CD4-positive, alpha-beta T cell treated with Interleukin-6 at 100 ng/mL for 8 hours (primary cell): ENCODE measurements around the gene SLTM.
"Not testable (repeated sequence)": the region's sequence is repeated elsewhere in the genome, so short reads cannot be mapped to it uniquely, and the experiment has no call there.

Experiments used
- DNase-seq: peaks from one replicate; pipeline ENCODE4 v3.0.0-alpha.2; 2020; ENCODE audit warnings: mixed read lengths, low spot score

The SLTM gene

DNA sequence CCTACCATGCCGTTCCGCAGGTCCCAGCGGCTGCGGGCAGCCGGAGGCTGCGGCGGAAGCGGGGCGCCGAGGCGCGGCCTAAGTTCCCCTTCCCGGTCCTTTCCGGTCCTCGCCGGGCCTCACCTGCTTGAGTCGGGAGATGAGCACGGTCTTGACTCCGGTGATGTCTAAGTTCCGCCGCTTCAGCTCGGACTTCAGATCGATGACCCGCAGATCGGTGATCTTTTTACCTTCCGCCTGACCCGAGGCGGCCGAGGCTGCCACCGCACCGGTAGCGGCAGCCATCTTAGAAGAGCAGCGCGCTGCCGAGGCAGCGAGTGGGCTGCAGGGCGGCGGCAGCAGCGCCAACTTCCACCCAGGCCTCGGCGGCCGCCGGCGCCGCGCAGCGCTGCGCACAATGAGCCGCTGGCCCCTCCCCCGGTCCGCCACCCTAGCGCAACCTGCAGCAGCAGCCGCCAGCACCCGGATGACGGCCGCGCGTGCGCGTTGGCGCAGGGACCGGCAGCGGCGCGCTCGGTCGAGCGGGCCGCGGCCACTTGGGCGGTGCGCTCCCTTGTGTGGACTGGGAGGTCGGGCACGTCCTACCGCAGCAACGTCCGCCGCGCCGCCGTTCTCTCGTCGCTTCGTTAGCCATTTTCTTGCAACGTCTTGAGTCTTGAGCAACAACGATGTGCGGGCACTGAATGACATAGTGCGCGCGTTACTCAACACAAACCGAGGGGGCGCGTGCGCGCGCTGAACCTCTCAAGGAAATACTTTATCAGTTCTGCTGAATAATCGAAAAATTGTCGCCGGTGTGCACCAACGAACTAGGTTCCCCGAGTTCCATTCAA, at the start of gene SLTM:
SLTM (minus strand) TSS at position 399 of the 833 bp plus-strand sequence; CDS start at position 285, 114 bp downstream.
- DNase-seq, result peak; percentile 93

DNA sequence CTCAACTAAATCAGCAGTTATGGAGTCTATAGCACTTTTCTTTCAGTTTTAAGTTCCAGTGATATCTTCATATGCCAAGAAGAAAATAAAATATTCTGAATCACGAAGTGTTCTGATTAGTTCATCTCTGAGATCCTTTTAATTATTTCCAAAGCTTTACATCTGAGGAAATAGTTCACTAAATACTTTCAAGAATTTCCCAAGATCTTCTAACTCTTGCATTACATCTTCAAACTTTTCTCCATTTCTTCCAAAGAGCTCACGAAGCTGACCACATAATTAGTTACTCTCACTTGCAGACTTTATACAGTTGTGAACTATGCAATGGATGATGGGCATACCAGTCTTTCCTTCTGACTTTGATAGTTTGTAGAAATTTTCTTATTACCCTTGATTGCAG, 49.8 kb upstream of the SLTM start:
- DNase-seq, result no peak

DNA sequence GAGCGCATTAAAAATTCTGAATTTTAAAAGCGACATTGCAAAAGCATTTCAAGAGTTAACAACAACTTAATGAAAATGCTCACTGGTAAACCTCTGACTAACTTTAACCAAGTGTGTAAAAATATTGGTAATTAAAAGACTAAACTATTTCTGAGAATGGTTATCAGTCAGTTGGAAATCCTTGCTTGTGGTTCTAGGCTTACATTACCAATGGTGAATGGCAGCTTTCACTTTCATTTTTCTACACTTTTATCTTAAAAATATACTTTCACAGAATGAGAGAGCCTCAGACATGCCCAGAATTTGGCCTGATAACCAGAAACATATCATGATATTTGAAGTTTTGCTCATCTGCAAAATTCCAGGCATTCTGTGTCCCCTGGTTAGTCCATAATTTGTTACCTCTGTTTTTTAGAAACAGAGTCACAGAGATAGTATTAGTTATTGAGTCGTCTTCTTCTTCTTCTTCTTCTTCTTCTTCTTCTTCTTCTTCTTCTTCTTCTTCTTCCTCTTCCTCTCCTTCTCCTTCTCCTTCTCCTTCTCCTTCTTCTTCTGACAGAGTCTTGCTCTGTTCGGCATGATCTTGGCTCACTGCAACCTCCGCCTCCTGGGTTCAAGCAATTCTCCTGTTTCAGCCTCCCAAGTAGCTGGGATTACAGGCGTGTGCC, 48.5 kb upstream of the SLTM start:
- no peak for DNase-seq

DNA sequence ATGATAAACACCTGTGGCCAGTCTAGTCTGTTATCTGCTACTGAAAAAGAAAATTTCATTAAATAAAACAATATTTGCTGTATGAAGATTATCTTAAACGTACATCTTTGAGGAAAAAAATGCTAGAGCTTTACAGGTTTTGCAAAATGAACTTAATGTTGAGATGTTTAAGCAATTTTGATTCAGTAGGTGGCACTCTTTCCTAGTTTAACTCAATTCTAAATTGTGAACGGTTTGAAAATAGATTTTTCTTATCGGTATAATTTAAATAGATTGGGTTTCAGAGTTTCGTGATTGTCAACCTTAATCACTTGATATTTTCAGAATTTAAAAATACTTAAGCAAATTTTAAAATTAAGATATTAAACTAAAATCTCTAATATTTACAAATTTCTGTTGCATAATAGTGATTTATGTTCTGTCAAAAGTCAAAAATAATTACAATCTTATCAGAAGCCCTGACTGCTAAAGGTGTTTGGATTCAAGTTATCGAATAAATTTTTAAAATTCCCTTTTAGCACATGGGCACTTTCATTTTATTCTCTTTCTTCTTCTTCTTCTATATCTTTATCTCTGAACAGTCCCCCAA, 47.0 kb upstream of the SLTM start:
- peak; percentile 32 for DNase-seq

DNA sequence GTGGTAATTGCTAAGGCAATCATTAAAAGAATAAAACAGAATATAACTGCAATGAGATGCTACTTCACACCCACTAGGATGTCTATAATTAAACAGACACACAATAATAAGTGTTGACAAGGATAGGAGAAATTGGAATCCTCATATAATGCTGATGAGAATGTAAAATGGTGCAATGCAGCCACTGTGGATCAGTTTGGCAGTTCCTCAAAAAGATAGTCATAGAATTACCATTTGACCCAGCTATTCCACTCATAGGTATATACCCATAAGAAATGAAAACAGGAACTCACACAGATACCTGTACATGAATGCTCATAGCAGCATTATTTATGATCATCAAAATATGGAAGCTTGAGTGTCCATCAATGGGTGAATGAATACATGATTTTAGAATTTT, 44.4 kb upstream of the SLTM start:
- DNase-seq, result no peak

DNA sequence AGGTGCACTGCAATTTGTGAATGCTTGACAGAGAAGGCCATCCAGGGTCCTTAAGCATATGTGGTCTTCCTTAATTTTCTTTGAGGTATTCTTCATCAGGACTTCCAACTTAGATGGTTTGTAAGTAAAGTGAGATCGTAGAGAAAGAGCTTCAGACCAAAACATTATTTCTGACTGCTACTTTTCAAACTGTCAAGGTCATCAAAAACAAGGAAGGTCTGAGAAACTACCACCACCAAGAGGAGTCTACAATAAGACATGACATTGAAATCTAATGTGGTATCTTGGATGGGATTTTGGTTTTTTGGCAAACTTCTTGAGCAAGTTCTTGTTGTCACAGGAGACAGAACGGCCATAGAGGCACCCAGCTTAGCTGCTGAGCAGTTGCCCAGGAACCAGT, 34.0 kb upstream of the SLTM start:
- DNase-seq, result no peak

DNA sequence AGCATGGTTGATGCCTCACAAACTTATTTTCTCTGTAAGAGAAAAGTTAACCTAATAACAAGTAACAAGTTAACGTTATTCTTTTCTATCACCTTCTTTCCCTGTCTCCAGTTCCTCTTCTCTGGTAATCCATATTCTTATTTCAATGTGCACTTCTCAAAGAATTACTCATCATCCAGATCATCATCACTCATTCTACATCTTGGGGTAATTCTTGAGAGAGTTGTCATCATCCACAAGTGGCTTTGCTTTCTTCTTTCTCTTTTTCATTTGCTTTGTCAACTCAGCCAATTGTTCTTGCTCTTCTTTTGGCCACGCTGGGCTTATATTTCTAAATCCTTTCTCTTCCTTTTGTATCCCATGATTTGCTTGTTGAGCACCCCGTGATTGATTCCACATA, 33.2 kb upstream of the SLTM start:
- no peak for DNase-seq

DNA sequence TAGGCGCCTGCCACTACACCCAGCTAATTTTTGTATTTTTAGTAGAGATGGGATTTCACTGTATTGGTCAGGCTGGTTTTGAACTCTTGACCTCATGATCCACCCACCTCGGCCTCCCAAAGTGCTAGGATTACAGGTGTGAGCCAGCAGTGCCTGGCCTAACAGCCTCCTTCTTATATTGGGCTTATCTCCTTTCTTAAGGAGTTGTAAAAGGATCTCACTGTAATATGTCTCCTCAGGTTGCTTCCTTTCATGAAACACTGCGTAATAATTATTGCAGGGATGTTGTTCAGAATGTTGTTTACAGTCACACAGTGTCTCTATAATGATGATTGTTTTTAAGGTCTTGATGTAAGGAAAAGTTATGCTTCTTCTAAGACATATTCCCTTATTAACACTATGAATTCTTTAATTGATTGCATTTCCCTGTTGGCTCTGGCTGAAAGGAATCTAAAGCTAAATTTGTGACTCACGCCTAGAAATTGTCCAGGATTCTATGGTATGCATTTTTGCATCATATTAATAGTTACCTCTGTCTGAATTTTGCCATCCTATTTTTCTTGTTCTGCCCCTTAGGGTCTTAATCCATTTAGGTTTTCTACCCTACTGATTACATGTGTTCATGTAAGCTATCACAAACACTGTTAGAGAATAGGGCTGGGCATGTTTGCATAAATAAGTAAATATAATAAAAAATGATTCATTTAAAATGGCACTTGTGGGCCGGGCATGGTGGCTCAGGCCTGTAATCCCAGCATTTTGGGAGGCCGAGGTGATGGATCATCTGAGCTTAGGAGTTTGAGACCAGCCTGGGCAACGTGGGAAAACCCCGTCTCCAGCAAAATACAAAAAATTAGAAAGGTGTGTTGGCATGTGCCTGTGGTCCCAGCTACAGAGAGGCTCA, 29.4 kb upstream of the SLTM start:
- DNase-seq, result no peak

DNA sequence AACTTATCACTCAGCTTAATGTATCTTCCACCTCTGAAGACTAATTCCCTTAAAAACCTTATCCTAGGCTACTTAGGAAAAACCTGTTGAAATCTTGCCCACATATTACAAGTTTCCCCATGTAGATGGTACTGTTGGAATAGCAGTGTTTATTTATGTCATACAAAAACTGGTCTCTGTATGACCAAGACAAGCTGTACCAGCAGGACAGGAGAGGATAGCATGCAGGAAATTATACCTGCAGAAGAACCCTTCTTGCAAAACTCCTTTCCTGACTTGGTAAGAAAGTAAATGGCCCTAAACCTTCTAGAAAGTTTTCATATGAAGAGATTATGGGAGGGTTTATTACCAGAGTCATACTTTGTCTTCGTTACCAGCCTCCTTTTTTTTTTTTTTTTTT, 28.7 kb upstream of the SLTM start:
- no peak for DNase-seq

DNA sequence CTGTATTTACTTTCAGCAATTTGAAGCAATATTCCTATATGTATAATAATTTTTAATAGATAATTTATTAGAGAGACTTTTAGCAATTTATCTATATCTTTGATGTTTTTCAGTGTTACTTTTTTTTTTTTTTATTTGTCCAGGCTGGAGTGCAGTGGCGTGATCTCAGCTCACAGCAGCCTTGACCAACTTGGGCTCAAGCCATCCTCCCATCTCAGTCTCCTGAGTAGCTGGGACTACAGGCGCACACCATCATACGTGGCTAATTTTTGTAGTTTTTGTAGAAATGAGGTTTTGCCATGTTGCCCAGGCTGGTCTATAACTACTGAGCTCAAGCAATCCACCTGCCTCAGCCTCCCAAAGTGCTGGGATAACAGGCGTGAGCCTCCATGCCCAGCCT, 25.3 kb upstream of the SLTM start:
- no peak for DNase-seq

DNA sequence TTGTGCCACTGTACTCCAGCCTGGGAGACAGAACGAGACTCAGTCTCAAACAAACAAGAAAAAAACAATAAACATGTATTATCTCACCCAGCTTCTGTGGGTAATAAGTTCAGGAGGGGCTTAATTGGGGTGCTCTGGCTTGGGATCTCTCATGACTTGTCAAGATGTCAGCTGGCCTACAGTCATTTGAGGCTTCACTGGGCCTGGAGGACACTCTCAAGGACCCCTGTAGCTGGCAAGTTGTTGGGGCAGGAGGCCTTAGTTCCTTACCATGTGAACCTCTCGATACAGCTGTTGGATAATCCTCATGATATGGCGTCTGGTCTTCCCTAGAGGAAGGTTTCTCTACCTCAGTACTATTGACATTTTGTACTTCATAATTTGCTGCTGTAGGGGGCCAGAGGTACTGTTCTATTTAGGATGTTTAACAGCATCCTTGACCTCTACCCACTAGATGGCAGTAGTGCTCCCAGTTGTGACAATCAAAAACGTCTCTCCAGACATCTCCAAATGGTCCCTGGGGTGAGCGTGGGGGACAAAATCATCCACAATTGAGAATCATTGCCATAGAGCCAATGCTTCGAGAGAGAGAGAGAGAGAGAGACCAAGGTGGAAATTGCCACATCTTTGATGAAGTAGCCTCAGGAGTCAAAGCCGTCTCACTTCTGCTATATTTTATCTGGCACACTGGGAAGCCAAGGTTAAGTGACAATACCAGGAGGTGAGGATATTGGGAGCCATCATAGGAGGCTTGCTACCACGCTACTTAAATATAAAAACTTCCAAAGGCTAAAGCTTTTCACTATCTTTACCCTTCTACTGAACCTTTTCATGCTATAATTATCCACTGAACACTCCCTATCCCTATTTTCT, 23.9 kb upstream of the SLTM start:
- DNase-seq, result peak; percentile 73

DNA sequence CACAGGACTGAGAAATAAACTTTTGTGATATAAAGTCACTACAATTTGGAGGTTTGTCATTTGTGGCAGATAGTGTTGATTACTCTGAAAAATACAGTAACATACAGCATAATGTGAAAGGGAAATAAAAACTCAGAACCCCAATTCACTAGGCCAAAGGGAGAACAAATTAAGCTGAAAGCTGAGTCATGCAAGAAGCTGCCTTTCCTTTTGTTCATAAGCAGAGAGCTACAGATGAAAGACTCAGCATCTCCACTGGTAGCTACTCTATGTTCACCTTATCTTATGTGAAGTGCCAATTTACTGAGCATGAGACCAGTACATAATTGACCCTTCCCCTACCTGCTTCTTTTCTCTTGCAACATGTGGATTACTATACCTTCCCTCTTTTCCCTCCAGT, 19.3 kb upstream of the SLTM start:
- DNase-seq, result no peak

DNA sequence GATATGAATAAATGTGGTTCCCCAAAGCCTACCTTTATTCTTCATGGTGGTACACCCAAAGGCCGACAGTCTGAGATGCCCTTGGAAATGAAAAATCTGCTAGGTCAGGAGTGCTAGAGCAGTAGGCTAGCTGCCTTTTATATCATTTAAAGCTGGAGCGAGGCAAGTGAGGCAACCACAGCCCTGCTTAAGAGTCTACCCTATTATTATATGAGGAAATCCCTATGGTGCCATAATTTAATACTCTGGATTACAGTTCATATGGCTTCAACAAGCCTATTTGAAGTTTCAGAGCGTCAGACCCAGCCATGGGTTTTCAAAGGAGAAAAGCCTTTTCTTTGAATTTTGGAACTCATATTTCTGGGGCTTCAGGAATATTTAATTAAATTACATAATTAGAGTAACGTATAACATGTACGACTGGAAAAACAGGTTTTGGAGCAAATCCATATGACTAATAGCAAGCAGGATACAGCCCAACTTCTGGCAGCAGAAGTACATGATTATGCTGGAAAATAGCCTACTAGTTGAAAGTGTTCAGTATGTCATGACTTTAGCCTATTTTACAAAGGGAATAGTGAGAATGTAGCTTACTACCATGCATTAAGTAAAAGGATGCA, 18.0 kb upstream of the SLTM start:
- DNase-seq, result no peak

DNA sequence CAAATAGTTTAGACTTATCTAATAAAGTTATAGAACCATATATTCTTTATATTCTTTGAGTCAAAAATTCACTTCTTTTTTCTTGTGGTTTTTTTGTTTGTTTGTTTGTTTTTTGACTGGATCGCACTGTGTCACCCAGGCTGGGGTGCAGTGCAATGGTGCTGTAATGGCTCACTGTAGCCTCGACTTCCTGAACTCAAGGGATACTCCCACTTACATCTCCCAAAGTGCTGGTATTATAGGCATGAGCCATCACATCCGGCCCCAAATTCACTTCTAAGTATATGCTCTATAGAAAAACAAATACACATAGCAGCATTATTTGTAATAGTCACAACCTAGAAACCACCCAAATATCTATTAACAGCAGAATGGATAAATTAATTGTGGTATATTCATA, 13.7 kb upstream of the SLTM start:
- no peak for DNase-seq

DNA sequence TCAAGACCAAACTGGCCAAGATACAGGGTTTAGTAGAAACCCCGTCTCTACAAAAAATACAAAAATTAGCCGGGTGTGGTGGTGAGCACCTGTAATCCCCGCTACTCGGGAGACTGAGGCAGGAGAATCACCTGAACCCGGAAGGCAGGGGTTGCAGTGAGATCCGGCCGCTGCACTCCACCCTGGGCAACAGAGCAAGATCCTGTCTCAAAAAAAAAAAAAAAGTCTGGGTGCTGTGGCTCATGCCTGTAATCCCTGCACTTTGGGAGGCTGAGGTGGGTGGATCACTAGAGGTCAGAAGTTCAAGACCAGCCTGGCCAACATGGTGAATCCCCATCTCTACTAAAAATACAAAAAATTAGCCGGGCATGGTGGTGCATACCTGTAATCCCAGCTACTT, 1.5 kb upstream of the SLTM start:
- DNase-seq, result not testable (repeated sequence)

DNA sequence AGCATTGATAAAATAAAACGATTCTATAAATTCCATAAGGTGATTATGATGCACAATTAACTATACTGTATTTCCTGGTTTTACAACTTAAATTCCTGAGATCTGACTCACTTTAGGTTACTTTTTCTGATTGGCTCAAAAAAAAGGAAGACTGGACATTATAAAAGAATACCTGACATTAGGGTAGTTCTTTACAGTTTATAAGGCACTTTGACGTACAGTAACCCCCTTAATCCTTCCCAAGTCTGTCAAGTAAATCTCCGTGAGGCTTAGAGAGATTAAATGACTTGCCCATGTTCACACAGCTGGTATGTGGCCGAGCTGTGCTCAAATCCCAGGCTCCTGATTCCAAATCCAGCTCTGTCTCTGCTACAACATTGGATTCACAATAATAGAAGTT, 1.0 kb upstream of the SLTM start:
- no peak for DNase-seq

DNA sequence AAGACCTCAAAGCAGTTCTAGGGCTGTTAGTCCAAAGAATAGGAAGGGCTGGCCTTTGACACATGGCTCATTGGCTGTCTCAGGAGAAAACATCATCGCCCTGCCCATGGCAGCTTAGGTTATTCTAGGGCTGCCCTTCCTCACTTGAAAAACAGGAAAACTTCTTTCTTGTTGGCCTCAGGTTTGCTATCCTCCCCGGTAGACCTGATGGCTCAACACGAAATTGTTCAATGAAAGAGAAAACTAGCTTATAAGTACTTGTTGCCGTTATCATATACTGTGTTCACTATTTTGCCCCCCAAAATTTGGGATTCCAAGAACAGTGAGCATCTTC, 602 bp upstream of the SLTM start:
- no peak for DNase-seq

DNA sequence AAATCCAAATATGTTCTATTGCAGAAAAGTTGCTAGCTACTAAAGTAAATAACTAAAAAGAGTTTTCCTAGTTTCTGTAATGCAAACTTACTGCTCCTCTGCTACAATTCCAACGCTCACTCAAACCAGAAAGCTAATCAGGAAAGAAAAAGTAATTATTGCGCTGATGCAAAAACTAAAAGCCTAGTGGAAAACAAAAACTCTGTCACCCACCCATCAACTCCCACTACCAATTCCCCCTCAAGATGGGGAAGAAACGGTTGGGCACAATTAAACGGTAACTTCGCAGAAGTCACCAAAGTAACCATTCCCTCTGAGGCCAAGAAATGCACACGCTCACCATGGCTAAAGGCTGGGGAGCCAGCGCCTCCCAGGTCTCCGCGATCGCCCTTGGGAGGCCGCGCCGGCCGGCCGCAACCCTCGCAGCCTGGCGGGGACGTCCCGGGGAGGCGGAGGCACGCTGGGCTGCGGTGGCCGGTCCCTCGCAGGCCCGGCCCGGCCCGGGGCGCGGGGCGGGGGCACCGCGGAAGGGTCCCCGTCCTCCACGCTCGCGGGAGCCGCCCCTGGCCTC, 684 bp downstream of the SLTM start:
- DNase-seq, result no peak

DNA sequence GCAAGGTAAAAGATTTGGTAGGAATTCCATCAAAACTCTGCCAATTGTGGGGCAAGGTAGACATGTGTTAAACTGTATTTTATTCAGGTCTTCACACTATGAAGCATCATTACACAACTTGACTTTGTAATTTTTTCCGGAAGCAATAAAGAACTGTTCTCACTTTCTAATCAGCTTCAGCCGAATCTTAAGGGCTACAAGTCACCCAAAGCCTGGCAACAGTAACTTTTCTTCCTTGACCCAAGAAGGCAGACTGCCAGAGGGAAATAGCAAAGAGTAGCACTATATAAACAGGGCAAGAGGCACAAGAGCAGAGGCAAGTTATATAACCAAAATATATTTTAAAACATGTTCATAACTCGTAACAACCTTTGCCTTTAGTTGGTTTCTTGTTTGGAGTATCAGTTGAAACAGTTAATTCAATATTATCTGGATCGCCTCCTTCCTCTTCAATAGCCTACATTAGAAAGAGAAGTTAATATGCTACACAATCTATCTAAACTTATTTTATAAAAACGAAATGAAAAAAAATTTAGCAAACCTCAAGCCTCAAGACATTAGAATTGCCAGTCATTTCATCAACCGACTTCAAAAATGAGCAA, 1.4 kb downstream of the SLTM start:
- DNase-seq, result no peak

DNA sequence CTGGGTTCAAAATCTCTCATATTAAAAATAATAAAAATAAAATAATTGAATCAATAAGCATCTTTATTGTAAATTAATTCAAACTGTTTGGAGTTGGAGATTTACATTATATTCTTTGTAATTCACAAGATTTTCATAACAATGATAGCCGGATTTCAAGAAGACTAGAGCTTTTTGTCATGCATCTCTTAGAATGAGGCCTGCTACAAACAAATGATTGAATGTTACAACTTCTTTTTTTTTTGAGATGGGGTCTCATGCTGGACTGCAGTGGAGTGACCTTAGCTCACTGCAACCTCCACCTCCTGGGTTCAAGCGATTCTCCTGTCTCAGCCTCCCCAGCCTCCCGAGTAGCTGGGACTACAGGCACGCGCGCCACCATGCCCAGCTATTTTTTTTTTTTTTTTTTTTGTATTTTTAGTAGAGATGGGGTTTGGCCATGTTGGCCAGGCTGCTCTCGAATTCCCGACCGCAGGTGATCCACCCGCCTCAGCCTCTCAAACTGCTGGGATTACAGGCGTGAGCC, 3.5 kb downstream of the SLTM start:
- no peak for DNase-seq
